Tibial nerve (tissue), 4 donors: Measurements from ENCODE around the gene HIP1.

ENCODE experiments used
- CTCF ChIP-seq, 5 experiments: fragments of 200-600 bp in 3 of 5; fragments of 450-650 bp in 2 of 5; sonication (generic) in 3 of 5; IDR thresholded peaks; one replicate each; pipeline ENCODE4 v1.5.1; 2016 to 2019; ENCODE audit warnings: antibody characterized with exemption in 5 of 5, mild to moderate bottlenecking in 3 of 5, moderate library complexity in 2 of 5
- EP300 ChIP-seq, 2 donors: sonication (generic); formaldehyde crosslinking; IDR thresholded peaks; one replicate each; pipeline ENCODE4 v1.6.1; 2017; ENCODE audit warnings: antibody characterized with exemption in 2 of 2, mild to moderate bottlenecking in 1 of 2
- POLR2A ChIP-seq, 2 donors: fragments of 450-650 bp; IDR thresholded peaks; one replicate each; pipeline ENCODE4 v1.6.1; 2017; ENCODE audit warnings: antibody characterized with exemption in 2 of 2, mild to moderate bottlenecking in 2 of 2, moderate library complexity in 2 of 2

GRCh38 chr7:75571209-75571608 is 167.5 kb downstream of the HIP1 start:
- TF ChIP-seq CTCF (IDR thresholded peaks at IDR 0.05): no peak
- no peak for TF ChIP-seq POLR2A (IDR thresholded peaks at IDR 0.05)
- TF ChIP-seq EP300 (IDR thresholded peaks at IDR 0.05): no peak
